ENCODE measurements around the gene SH3RF1.

DNA sequence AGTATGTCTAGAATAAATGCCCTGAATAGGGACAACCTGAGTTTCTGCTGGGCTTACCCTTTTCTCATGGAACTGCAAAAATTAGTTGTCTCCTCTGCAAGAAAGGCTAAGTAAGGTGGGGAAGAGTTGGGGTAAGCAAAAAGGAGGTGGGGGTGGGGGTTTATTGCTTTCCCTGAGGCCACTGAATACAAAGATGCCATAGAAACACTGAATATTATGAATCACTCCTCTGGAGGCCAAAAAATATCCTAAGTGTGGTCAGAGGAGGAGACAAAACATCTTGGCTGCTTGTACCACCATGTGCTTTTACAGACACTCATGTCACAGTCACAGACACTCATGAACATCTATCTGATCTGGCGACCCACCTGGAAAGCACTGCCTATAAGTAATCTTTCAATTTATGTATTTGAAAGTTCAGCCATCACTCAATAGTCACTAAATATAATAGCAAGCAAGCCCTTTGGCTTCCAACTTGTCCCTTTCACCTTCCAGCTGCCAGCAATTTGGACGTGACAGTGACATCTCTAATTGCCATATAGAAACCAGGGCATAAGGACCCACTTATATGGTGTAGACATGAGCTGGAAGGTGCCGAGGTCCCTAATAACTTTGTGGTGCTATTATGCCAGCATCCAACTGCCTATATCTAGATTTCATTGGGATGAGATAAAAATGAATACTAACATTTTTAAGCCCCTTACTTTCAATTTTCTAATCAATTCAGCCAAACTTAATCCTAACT is 138.0 kb downstream of the SH3RF1 start:
- TF ChIP-seq CTCF (IDR thresholded peaks at IDR 0.05): no peak
- no peak for TF ChIP-seq POLR2A (IDR thresholded peaks at IDR 0.05)
